Breast epithelium (tissue), 3 donors: ENCODE data around the gene MMGT1.
"Not testable (repeated sequence)": the region's sequence is repeated elsewhere in the genome, so short reads cannot be mapped to it uniquely, and the experiment has no call there.

Experiments
- CTCF ChIP-seq, 3 donors: fragments of 450-650 bp; IDR thresholded peaks; one replicate each; pipeline ENCODE4 v1.5.1; 2016 to 2017; ENCODE audit warnings: antibody characterized with exemption in 3 of 3, mild to moderate bottlenecking in 3 of 3, moderate library complexity in 3 of 3
- POLR2A ChIP-seq: fragments of 450-650 bp; IDR thresholded peaks from one replicate; pipeline ENCODE4 v1.6.1; 2016; ENCODE audit warnings: antibody characterized with exemption, mild to moderate bottlenecking, moderate library complexity
- POLR2AphosphoS5 ChIP-seq, 3 donors: sonication (generic); formaldehyde crosslinking; IDR thresholded peaks; one replicate each; pipeline ENCODE4 v1.6.1; 2017; ENCODE audit warnings: antibody characterized with exemption in 3 of 3

- not testable (repeated sequence) for TF ChIP-seq CTCF (IDR thresholded peaks at IDR 0.05); POLR2A; POLR2AphosphoS5 (IDR thresholded peaks at IDR 0.05)
Observed at GRCh38 chrX:135920516-135920915, 53.3 kb downstream of the MMGT1 start.
